GM12878 (cell line): ENCODE results near the gene NUDT22. TPM values are rescaled to one million over a fixed set of nuclear protein-coding genes. Genes with fewer than 3 reads are reported as not detected.

Experiments
- ASH2L ChIP-seq: fragments of 300-600, 200-600 bp; sonication (generic); IDR thresholded peaks from 2 replicates; pipeline ENCODE4 v1.6.1; 2017; ENCODE audit warnings: low read depth, mild to moderate bottlenecking, borderline replicate concordance
- ATF2 ChIP-seq: IDR thresholded peaks from 2 replicates; pipeline ENCODE4 v1.6.1; 2012; ENCODE audit warnings: low read length, inconsistent platforms
- BMI1 ChIP-seq: fragments of 450-650 bp; IDR thresholded peaks from 2 replicates; pipeline ENCODE4 v1.6.1; 2016; ENCODE audit warnings: mild to moderate bottlenecking, moderate library complexity, borderline replicate concordance
- CHD2 ChIP-seq: IDR thresholded peaks from 2 replicates; pipeline ENCODE4 v1.6.1; 2011; ENCODE audit warnings: low read depth, low read length, improper control_type of control experiment, borderline replicate concordance
- EZH2 ChIP-seq: IDR thresholded peaks from 2 replicates; pipeline ENCODE4 v1.6.1; 2012; ENCODE audit warnings: low read depth, mild to moderate bottlenecking, control low read depth, inconsistent platforms, low read length, borderline replicate concordance; ENCODE audit not compliant: control insufficient read depth
- FOXM1 ChIP-seq: IDR thresholded peaks from 2 replicates; pipeline ENCODE4 v1.6.1; 2012; ENCODE audit warnings: low read depth, mild to moderate bottlenecking, inconsistent platforms, low read length, moderate library complexity
- HDGF ChIP-seq: fragments of 450-650 bp; IDR thresholded peaks from 2 replicates; pipeline ENCODE4 v1.6.1; 2016; ENCODE audit warnings: antibody characterized with exemption
- LARP7 ChIP-seq: fragments of 450-650 bp; IDR thresholded peaks from 2 replicates; pipeline ENCODE4 v1.6.1; 2017; ENCODE audit warnings: mild to moderate bottlenecking
- PML ChIP-seq: IDR thresholded peaks from 2 replicates; pipeline ENCODE4 v1.6.1; 2012; ENCODE audit warnings: low read length, inconsistent platforms
- RAD21 ChIP-seq: IDR thresholded peaks from 2 replicates; pipeline ENCODE4 v1.6.1; 2011; ENCODE audit warnings: mild to moderate bottlenecking, low read depth, low read length, moderate library complexity; ENCODE audit not compliant: insufficient read depth
- RBBP5 ChIP-seq: fragments of 200-600 bp; sonication (generic); conservative IDR thresholded peaks from 2 replicates; pipeline ENCODE4 v1.6.1; 2016
- STAT1 ChIP-seq: fragments of 450-650 bp; conservative IDR thresholded peaks from 2 replicates; pipeline ENCODE4 v1.6.1; 2014; ENCODE audit warnings: antibody characterized with exemption, mild to moderate bottlenecking
- polyA plus RNA-seq, 11 experiments: library from polyadenylated mRNA; depleted of rRNA in 4 of 11; unstranded in 6 of 11; stranded (reverse) in 5 of 11; fragments of >200 nt; fragmentation: Nextera tagmentation in 4 of 11; fragmentation: Illumina TruSeq in 1 of 11; extraction: Ambion mirVana in 4 of 11; extraction: Trizol in 1 of 11; gene quantifications; 1 replicate in 1 of 11; 2 replicates in 10 of 11; pipeline versions ENCODE4 v1.2.1 to v1.2.3, GENCODE V29; 2011 to 2016; ENCODE audit warnings: inconsistent platforms in 2 of 11, missing spikeins in 2 of 11, low read depth in 1 of 11
- total RNA-seq, 4 experiments: library from RNA; depleted of rRNA in 3 of 4; stranded (reverse); fragments of >200 nt in 3 of 4; fragmentation: Illumina TruSeq in 1 of 4; extraction: Trizol in 1 of 4; gene quantifications; 2 replicates each; pipeline versions ENCODE4 v1.2.1 to v1.2.3, GENCODE V29; 2013 to 2021
- TF ChIP-seq, protein P1 (sequence below): IDR thresholded peaks from 2 replicates; pipeline ENCODE4 v1.6.1; 2012; ENCODE audit warnings: improper control_type of control experiment, low read depth, low read length; ENCODE audit not compliant: insufficient replicate concordance
- TF ChIP-seq, protein P2 (sequence below): fragments of 450-650 bp; IDR thresholded peaks from 2 replicates; pipeline ENCODE4 v1.6.1; 2017; ENCODE audit warnings: borderline replicate concordance
- TF ChIP-seq, protein P3 (sequence below): IDR thresholded peaks from 2 replicates; pipeline ENCODE4 v1.6.1; 2012; ENCODE audit warnings: low read depth, low read length, improper control_type of control experiment
- TF ChIP-seq, protein P4 (sequence below), 3 experiments: IDR thresholded peaks in 2 of 3; conservative IDR thresholded peaks in 1 of 3; 2 replicates each; pipeline ENCODE4 v1.5.1; 2011; ENCODE audit warnings: low read depth in 3 of 3, low read length in 3 of 3, mild to moderate bottlenecking in 3 of 3, control low read depth in 2 of 3, moderate library complexity in 2 of 3, inconsistent platforms in 1 of 3, mixed read lengths in 1 of 3; ENCODE audit not compliant: control insufficient read depth in 2 of 3, insufficient read depth in 1 of 3; ENCODE audit errors: extremely low read depth in 1 of 3

Gene NUDT22
- total and polyA plus RNA-seq, 10 of the 15 experiments (the other 5 are each of a cell fraction or from before 2014, with no cell fraction given), result 6.7 to 115 (median 64.7) TPM

DNA sequence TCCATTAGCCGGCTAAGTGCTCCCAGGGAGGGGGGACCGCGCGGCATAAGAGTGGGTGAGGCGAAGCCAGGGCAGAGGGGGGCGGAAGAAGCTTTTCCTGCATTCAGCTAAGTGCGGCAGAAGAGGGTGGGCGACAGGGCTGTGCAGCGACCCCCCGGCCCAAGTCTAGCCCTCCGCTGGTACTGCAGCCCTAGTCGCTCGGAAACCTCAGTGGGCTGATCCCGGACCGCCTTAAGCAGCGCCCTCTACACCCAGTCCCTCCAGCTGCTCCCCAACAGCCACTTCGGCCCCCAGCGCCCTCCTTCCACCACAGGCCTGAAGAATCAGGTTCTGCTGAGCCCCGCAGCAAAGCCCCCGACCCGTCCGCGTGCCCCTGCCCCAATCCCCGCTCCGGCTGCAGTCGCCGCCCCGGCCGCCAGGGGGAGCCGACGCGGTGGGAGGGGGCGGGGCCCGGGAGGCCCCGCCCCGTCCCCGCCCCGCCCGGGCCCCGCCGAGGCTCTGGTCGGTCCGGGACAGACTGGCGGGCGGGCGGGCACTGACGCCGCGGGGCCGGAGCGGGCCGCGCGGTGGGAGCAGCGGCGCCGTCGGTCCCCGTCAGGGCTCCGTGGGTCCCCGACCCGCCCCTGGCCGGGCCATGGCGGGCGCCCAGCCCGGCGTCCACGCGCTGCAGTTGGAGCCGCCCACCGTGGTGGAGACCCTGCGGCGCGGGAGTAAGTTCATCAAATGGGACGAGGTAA lies 25.1 kb downstream of the NUDT22 start, which contains the start of gene PLCB3 (continued):
- TF ChIP-seq, protein P1, sequence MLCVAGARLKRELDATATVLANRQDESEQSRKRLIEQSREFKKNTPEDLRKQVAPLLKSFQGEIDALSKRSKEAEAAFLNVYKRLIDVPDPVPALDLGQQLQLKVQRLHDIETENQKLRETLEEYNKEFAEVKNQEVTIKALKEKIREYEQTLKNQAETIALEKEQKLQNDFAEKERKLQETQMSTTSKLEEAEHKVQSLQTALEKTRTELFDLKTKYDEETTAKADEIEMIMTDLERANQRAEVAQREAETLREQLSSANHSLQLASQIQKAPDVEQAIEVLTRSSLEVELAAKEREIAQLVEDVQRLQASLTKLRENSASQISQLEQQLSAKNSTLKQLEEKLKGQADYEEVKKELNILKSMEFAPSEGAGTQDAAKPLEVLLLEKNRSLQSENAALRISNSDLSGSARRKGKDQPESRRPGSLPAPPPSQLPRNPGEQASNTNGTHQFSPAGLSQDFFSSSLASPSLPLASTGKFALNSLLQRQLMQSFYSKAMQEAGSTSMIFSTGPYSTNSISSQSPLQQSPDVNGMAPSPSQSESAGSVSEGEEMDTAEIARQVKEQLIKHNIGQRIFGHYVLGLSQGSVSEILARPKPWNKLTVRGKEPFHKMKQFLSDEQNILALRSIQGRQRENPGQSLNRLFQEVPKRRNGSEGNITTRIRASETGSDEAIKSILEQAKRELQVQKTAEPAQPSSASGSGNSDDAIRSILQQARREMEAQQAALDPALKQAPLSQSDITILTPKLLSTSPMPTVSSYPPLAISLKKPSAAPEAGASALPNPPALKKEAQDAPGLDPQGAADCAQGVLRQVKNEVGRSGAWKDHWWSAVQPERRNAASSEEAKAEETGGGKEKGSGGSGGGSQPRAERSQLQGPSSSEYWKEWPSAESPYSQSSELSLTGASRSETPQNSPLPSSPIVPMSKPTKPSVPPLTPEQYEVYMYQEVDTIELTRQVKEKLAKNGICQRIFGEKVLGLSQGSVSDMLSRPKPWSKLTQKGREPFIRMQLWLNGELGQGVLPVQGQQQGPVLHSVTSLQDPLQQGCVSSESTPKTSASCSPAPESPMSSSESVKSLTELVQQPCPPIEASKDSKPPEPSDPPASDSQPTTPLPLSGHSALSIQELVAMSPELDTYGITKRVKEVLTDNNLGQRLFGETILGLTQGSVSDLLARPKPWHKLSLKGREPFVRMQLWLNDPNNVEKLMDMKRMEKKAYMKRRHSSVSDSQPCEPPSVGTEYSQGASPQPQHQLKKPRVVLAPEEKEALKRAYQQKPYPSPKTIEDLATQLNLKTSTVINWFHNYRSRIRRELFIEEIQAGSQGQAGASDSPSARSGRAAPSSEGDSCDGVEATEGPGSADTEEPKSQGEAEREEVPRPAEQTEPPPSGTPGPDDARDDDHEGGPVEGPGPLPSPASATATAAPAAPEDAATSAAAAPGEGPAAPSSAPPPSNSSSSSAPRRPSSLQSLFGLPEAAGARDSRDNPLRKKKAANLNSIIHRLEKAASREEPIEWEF, result no peak
- no peak for TF ChIP-seq BMI1
- no peak for TF ChIP-seq CHD2
- no peak for TF ChIP-seq PML
- no peak for TF ChIP-seq ASH2L
- TF ChIP-seq STAT1, result no peak
- TF ChIP-seq, protein P2, sequence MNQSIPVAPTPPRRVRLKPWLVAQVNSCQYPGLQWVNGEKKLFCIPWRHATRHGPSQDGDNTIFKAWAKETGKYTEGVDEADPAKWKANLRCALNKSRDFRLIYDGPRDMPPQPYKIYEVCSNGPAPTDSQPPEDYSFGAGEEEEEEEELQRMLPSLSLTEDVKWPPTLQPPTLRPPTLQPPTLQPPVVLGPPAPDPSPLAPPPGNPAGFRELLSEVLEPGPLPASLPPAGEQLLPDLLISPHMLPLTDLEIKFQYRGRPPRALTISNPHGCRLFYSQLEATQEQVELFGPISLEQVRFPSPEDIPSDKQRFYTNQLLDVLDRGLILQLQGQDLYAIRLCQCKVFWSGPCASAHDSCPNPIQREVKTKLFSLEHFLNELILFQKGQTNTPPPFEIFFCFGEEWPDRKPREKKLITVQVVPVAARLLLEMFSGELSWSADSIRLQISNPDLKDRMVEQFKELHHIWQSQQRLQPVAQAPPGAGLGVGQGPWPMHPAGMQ, result no peak
- no peak for TF ChIP-seq EZH2
- TF ChIP-seq, protein P3, sequence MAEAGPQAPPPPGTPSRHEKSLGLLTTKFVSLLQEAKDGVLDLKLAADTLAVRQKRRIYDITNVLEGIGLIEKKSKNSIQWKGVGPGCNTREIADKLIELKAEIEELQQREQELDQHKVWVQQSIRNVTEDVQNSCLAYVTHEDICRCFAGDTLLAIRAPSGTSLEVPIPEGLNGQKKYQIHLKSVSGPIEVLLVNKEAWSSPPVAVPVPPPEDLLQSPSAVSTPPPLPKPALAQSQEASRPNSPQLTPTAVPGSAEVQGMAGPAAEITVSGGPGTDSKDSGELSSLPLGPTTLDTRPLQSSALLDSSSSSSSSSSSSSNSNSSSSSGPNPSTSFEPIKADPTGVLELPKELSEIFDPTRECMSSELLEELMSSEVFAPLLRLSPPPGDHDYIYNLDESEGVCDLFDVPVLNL, result no peak
- no peak for TF ChIP-seq RBBP5
- TF ChIP-seq, protein P4, sequence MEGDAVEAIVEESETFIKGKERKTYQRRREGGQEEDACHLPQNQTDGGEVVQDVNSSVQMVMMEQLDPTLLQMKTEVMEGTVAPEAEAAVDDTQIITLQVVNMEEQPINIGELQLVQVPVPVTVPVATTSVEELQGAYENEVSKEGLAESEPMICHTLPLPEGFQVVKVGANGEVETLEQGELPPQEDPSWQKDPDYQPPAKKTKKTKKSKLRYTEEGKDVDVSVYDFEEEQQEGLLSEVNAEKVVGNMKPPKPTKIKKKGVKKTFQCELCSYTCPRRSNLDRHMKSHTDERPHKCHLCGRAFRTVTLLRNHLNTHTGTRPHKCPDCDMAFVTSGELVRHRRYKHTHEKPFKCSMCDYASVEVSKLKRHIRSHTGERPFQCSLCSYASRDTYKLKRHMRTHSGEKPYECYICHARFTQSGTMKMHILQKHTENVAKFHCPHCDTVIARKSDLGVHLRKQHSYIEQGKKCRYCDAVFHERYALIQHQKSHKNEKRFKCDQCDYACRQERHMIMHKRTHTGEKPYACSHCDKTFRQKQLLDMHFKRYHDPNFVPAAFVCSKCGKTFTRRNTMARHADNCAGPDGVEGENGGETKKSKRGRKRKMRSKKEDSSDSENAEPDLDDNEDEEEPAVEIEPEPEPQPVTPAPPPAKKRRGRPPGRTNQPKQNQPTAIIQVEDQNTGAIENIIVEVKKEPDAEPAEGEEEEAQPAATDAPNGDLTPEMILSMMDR (IDR thresholded peaks at IDR 0.05 in 2 of 3, conservative IDR thresholded peaks at IDR 0.05 in 1 of 3; ENCODE audit: control insufficient read depth in 2 of 3, extremely low read depth in 1 of 3, insufficient read depth in 1 of 3, low read depth in 3 of 3, low read length in 3 of 3), result peak; percentile 59 to 71 (median 70)
- no peak for TF ChIP-seq ATF2
- no peak for TF ChIP-seq FOXM1
- TF ChIP-seq RAD21, result peak; percentile 29
- peak; percentile 42; the same call in 1 of the 2 replicates for TF ChIP-seq HDGF
- peak; percentile 53; the same call in 1 of the 2 replicates for TF ChIP-seq LARP7
